ENCODE data around the gene TMEM79. TPM values are rescaled to one million over a fixed set of nuclear protein-coding genes. Genes with fewer than 3 reads are reported as not detected.
A peak's percentile ranks its signal among the peaks of the same experiment; 100 is the strongest.

Gene TMEM79
- total and polyA plus RNA-seq, 8 donors: 0.51 to 3.7 (median 1.3) TPM

DNA sequence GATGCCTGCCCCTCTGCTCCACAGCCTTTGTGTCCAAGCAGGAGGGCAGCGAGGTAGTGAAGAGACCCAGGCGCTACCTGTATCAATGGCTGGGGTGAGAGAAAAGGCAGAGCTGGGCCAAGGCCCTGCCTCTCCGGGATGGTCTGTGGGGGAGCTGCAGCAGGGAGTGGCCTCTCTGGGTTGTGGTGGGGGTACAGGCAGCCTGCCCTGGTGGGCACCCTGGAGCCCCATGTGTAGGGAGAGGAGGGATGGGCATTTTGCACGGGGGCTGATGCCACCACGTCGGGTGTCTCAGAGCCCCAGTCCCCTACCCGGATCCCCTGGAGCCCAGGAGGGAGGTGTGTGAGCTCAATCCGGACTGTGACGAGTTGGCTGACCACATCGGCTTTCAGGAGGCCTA is 41.4 kb upstream of the TMEM79 start:
- intact Hi-C loops (cut with DNase I): no loop called here
- ATAC-seq (no peak), DNase-seq (no peak), FAIRE-seq (no peak)
- 66 to 71% methylated on average over 10 of the region's 10 CpGs for WGBS, 2 donors
- Histone ChIP-seq H3K27me3 (no peaks in the 10 kb centered on the region), H3K4me1 (peaks cover 3 to 6% (median 6%) of the 10 kb centered on the region in 3 donors), H3K4me3 (no peak overlapping the region), H3K27ac (no peak overlapping the region), H3K9me3 (no peaks in the 10 kb centered on the region), H3K36me3 (peaks cover 0 to 17% (median 6%) of the 10 kb centered on the region in 3 donors)
- TF ChIP-seq, protein P1, sequence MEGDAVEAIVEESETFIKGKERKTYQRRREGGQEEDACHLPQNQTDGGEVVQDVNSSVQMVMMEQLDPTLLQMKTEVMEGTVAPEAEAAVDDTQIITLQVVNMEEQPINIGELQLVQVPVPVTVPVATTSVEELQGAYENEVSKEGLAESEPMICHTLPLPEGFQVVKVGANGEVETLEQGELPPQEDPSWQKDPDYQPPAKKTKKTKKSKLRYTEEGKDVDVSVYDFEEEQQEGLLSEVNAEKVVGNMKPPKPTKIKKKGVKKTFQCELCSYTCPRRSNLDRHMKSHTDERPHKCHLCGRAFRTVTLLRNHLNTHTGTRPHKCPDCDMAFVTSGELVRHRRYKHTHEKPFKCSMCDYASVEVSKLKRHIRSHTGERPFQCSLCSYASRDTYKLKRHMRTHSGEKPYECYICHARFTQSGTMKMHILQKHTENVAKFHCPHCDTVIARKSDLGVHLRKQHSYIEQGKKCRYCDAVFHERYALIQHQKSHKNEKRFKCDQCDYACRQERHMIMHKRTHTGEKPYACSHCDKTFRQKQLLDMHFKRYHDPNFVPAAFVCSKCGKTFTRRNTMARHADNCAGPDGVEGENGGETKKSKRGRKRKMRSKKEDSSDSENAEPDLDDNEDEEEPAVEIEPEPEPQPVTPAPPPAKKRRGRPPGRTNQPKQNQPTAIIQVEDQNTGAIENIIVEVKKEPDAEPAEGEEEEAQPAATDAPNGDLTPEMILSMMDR (IDR thresholded peaks at IDR 0.05): no peak

DNA sequence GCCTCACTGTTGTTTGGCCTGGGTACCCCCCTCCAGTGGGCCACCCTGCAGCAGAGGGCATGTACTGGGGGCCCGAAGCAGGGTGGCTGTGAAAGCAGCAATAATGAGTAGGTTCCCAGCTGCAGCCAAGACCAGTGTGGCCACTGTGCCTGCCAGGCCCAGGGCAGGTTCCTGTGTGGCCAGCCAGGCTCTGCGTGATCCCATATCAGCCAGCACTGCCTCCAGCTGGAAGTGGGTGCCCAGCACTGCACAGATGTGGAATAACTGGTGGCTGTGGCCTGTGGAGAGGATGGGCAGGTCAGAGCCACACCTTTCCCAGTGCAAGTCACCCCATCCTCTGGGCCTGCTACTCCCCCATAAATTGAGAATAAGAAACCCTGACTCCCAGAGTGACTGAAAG is 40.0 kb upstream of the TMEM79 start:
- ATAC-seq (no peak), FAIRE-seq (no peak), DNase-seq (no peak)
- WGBS, 2 donors: 55 to 63% methylated on average over 2 of the region's 2 CpGs
- intact Hi-C loops (cut with DNase I): no loop called here
- H3K36me3 ChIP-seq: peaks cover 0 to 13% (median 0%) of the 10 kb centered on the region in 3 donors
- no peaks in the 10 kb centered on the region for H3K27me3 ChIP-seq
- peaks cover 3 to 6% (median 6%) of the 10 kb centered on the region in 3 donors for H3K4me1 ChIP-seq
- no peaks in the 10 kb centered on the region for H3K9me3 ChIP-seq
- no peak overlapping the region for H3K27ac ChIP-seq
- H3K4me3 ChIP-seq: no peak overlapping the region
- TF ChIP-seq, protein P1 (IDR thresholded peaks at IDR 0.05): no peak

GRCh38 chr1:156244712-156245111 is 39.4 kb upstream of the TMEM79 start:
- WGBS, 2 donors: 82 to 83% methylated on average over 17 of the region's 17 CpGs
- intact Hi-C loops (cut with DNase I): no loop called here
- Histone ChIP-seq H3K36me3 (peaks cover 0 to 8% (median 0%) of the 10 kb centered on the region in 3 donors), H3K4me3 (no peak overlapping the region), H3K4me1 (peaks cover 3 to 6% (median 6%) of the 10 kb centered on the region in 3 donors), H3K27me3 (no peaks in the 10 kb centered on the region), H3K9me3 (no peaks in the 10 kb centered on the region), H3K27ac (no peak overlapping the region)
- TF ChIP-seq, protein P1 (IDR thresholded peaks at IDR 0.05): no peak
- DNase-seq: no peak
- no peak for FAIRE-seq
- ATAC-seq: no peak

GRCh38 chr1:156245451-156246232 is 38.5 kb upstream of the TMEM79 start:
- H3K27ac ChIP-seq: no peak overlapping the region
- TF ChIP-seq, protein P1 (IDR thresholded peaks at IDR 0.05): no peak
- no peaks in the 10 kb centered on the region for H3K9me3 ChIP-seq
- peaks cover 3 to 6% (median 6%) of the 10 kb centered on the region in 3 donors for H3K4me1 ChIP-seq
- peak overlapping the region; percentile 19 to 45 (median 28) for H3K4me3 ChIP-seq
- intact Hi-C loops (cut with DNase I): no loop called here
- FAIRE-seq (no peak), ATAC-seq (peak; percentile 38 to 59 (median 52)), DNase-seq (peak in 3 of 6 donors; percentile 37 to 72 (median 54))
- H3K27me3 ChIP-seq: no peaks in the 10 kb centered on the region
- 3% methylated on average over 63 to 69 of the region's 69 CpGs for WGBS, 2 donors
- H3K36me3 ChIP-seq: peaks cover 0 to 7% (median 0%) of the 10 kb centered on the region in 3 donors

- FAIRE-seq (no peak), ATAC-seq (no peak), DNase-seq (no peak)
- H3K4me1 ChIP-seq: peaks cover 3 to 6% (median 6%) of the 10 kb centered on the region in 3 donors
- peak overlapping the region in 2 of 4 donors; percentile 36 to 45 for H3K4me3 ChIP-seq
- intact Hi-C loops (cut with DNase I): no loop called here
- TF ChIP-seq, protein P1 (IDR thresholded peaks at IDR 0.05): no peak
- 53 to 69% methylated on average over 10 of the region's 10 CpGs for WGBS, 2 donors
- H3K9me3 ChIP-seq: no peaks in the 10 kb centered on the region
- no peaks in the 10 kb centered on the region for H3K27me3 ChIP-seq
- H3K36me3 ChIP-seq: peaks cover 0 to 14% (median 0%) of the 10 kb centered on the region in 3 donors
- H3K27ac ChIP-seq: no peak overlapping the region
These were observed 37.8 kb upstream of the TMEM79 start for GRCh38 chr1:156246241-156246780.

Data from pancreas (tissue), 10 donors.